SK-N-SH (cell line): ENCODE measurements around the gene KRTAP1-3. TPM values are rescaled to one million over a fixed set of nuclear protein-coding genes. Genes with fewer than 3 reads are reported as not detected.

Source experiments
- CTCF ChIA-PET: fragments of 300-600, 350-600 bp; formaldehyde crosslinking; extraction: SDS; loops from one replicate; lab custom pipeline; 2021; lab: Yijun Ruan, JAX
- POLR2A ChIA-PET: fragments of 350-600 bp; sonication (Branson Sonifier 250); formaldehyde crosslinking; extraction: SDS; loops from one replicate; lab custom pipeline; 2020; ENCODE audit warnings: antibody characterized with exemption, inconsistent platforms; lab: Yijun Ruan, JAX
- DNase-seq: peaks from one replicate; pipeline ENCODE4 v3.0.0; 2012
- H2AFZ ChIP-seq: fragments of 200-600 bp; sonication (generic); 2 replicates; pipeline ENCODE4 v1.8.1; 2016; ENCODE audit warnings: antibody characterized with exemption, mild to moderate bottlenecking, low read depth
- H3F3A ChIP-seq: fragments of 200-600 bp; sonication (generic); replicated peaks from 2 replicates; pipeline ENCODE3; 2016; ENCODE audit warnings: antibody characterized with exemption, mild to moderate bottlenecking; ENCODE audit not compliant: insufficient read depth
- H3K27ac ChIP-seq, 2 experiments: fragments of 200-500 bp in 1 of 2; fragments of 200-600 bp in 1 of 2; sonication (Bioruptor generic) in 1 of 2; sonication (generic), shearing (Covaris generic) in 1 of 2; 2 replicates each; pipeline versions ENCODE4 v1.5.1 to v1.6.1; 2014 to 2016; ENCODE audit warnings: low read depth in 2 of 2, inconsistent platforms in 1 of 2, low read length in 1 of 2, mild to moderate bottlenecking in 1 of 2, mixed read lengths in 1 of 2
- H3K27me3 ChIP-seq: fragments of 200-600 bp; sonication (generic), shearing (Covaris generic); 2 replicates; pipeline ENCODE4 v1.6.1; 2016; ENCODE audit warnings: mixed run types; ENCODE audit not compliant: insufficient read depth
- H3K36me3 ChIP-seq, 2 experiments: fragments of 200-500 bp in 1 of 2; fragments of 200-600 bp in 1 of 2; sonication (Bioruptor generic) in 1 of 2; sonication (generic) in 1 of 2; replicated peaks in 1 of 2; 2 replicates each; pipeline versions ENCODE3 to v1.5.1; 2014 to 2016; ENCODE audit warnings: low read length in 1 of 2, mild to moderate bottlenecking in 1 of 2; ENCODE audit not compliant: insufficient read depth in 2 of 2, control insufficient read depth in 1 of 2
- H3K4me1 ChIP-seq, 2 experiments: fragments of 200-500 bp in 1 of 2; fragments of 200-600 bp in 1 of 2; sonication (Bioruptor generic) in 1 of 2; sonication (generic), shearing (Covaris generic) in 1 of 2; 2 replicates each; pipeline versions ENCODE4 v1.5.1 to v1.6.1; 2014 to 2016; ENCODE audit warnings: low read depth in 1 of 2, low read length in 1 of 2, mixed run types in 1 of 2; ENCODE audit not compliant: insufficient read depth in 2 of 2, control insufficient read depth in 1 of 2
- H3K4me2 ChIP-seq: fragments of 200-600 bp; sonication (generic), shearing (Covaris generic); 2 replicates; pipeline ENCODE4 v1.6.1; 2017; ENCODE audit warnings: mixed run types
- H3K4me3 ChIP-seq, 2 experiments: fragments of 200-500 bp in 1 of 2; fragments of 200-600 bp in 1 of 2; sonication (Bioruptor generic) in 1 of 2; sonication (generic), shearing (Covaris generic) in 1 of 2; 2 replicates each; pipeline versions ENCODE4 v1.5.1 to v1.8.1; 2014 to 2016; ENCODE audit warnings: low read depth in 2 of 2, inconsistent platforms in 1 of 2, low read length in 1 of 2, mild to moderate bottlenecking in 1 of 2, mixed read lengths in 1 of 2, moderate library complexity in 1 of 2
- H3K79me2 ChIP-seq: fragments of 200-600 bp; sonication (generic); 2 replicates; pipeline ENCODE4 v1.8.1; 2017; ENCODE audit warnings: mild to moderate bottlenecking; ENCODE audit not compliant: insufficient read depth
- H3K9ac ChIP-seq: fragments of 200-600 bp; sonication (generic); 2 replicates; pipeline ENCODE4 v1.6.1; 2017; ENCODE audit warnings: mixed run types
- H3K9me2 ChIP-seq: fragments of 200-600 bp; sonication (generic); 2 replicates; pipeline ENCODE4 v1.6.1; 2017; ENCODE audit warnings: mixed run types
- H3K9me3 ChIP-seq: fragments of 200-600 bp; sonication (generic); 2 replicates; pipeline ENCODE4 v1.6.1; 2017; ENCODE audit warnings: mixed run types, mild to moderate bottlenecking, moderate library complexity
- H4K20me1 ChIP-seq: fragments of 200-600 bp; sonication (generic); 2 replicates; pipeline ENCODE4 v1.6.1; 2017; ENCODE audit warnings: mild to moderate bottlenecking, mixed run types; ENCODE audit not compliant: insufficient read depth
- ELF1 ChIP-seq: IDR thresholded peaks from 2 replicates; pipeline ENCODE4 v1.4.0; 2012
- EP300 ChIP-seq, 2 experiments: IDR thresholded peaks; 2 replicates each; pipeline versions ENCODE4 v1.4.0 to v1.6.1; 2012; ENCODE audit warnings: borderline replicate concordance in 1 of 2, low read depth in 1 of 2, low read length in 1 of 2
- EZH2phosphoT487 ChIP-seq: fragments of 200-600 bp; sonication (generic); IDR thresholded peaks from 2 replicates; pipeline ENCODE4 v1.6.1; 2017; ENCODE audit warnings: low read depth, mixed run types, mild to moderate bottlenecking, antibody characterized with exemption, moderate library complexity, borderline replicate concordance
- FOSL2 ChIP-seq: IDR thresholded peaks from 2 replicates; pipeline ENCODE4 v1.4.0; 2012; ENCODE audit warnings: low read depth, mild to moderate bottlenecking, moderate library complexity, borderline replicate concordance
- GATA2 ChIP-seq: sonication (generic); formaldehyde crosslinking; IDR thresholded peaks from 2 replicates; pipeline ENCODE4 v1.5.0; 2020; ENCODE audit warnings: mild to moderate bottlenecking, missing genetic modification reagents
- JUND ChIP-seq: IDR thresholded peaks from 2 replicates; pipeline ENCODE4 v1.4.0; 2012
- MEF2A ChIP-seq: IDR thresholded peaks from 2 replicates; pipeline ENCODE4 v1.4.0; 2012; ENCODE audit warnings: low read depth, borderline replicate concordance
- RCOR1 ChIP-seq: fragments of 150-350 bp; IDR thresholded peaks from 2 replicates; pipeline ENCODE4 v1.6.1; 2017; ENCODE audit warnings: antibody characterized with exemption, low read length
- RXRA ChIP-seq: IDR thresholded peaks from 2 replicates; pipeline ENCODE4 v1.4.0; 2012; ENCODE audit warnings: low read depth, mild to moderate bottlenecking, borderline replicate concordance
- SIN3A ChIP-seq: IDR thresholded peaks from 2 replicates; pipeline ENCODE4 v1.6.1; 2012; ENCODE audit warnings: low read depth, mild to moderate bottlenecking, low read length, moderate library complexity, borderline replicate concordance
- SMC3 ChIP-seq: IDR thresholded peaks from 2 replicates; pipeline ENCODE4 v1.6.1; 2012; ENCODE audit warnings: low read depth, low read length, improper control_type of control experiment
- TEAD4 ChIP-seq: IDR thresholded peaks from 2 replicates; pipeline ENCODE4 v1.4.0; 2012; ENCODE audit warnings: mild to moderate bottlenecking, borderline replicate concordance; ENCODE audit not compliant: insufficient read depth
- USF1 ChIP-seq: IDR thresholded peaks from 2 replicates; pipeline ENCODE4 v1.4.0; 2012; ENCODE audit warnings: low read depth, borderline replicate concordance
- YY1 ChIP-seq: IDR thresholded peaks from 2 replicates; pipeline ENCODE4 v1.4.0; 2012; ENCODE audit warnings: low read depth, mild to moderate bottlenecking
- WGBS: methylation state at CpG from one replicate; pipeline ENCODE4 v1.1.6; 2017; ENCODE audit warnings: low lambda C conversion rate; 5-methylcytosine and 5-hydroxymethylcytosine counted together
- polyA plus RNA-seq, 3 experiments: library from polyadenylated mRNA; depleted of rRNA; stranded (reverse); fragments of >200 nt; gene quantifications; 2 replicates each; pipeline ENCODE4 v1.2.3, GENCODE V29; 2012
- TF ChIP-seq, protein P1 (sequence below): IDR thresholded peaks from 2 replicates; pipeline ENCODE4 v1.6.1; 2012; ENCODE audit warnings: mild to moderate bottlenecking, low read depth, low read length, moderate library complexity
- TF ChIP-seq, protein P2 (sequence below): fragments of 200-600 bp; sonication (generic); IDR thresholded peaks from 2 replicates; pipeline ENCODE4 v1.6.1; 2017; ENCODE audit warnings: antibody characterized with exemption, mild to moderate bottlenecking, moderate library complexity

The KRTAP1-3 gene
- polyA plus RNA-seq, 1 of the 3 experiments (the other 2 are of a cell fraction) = not detected

DNA sequence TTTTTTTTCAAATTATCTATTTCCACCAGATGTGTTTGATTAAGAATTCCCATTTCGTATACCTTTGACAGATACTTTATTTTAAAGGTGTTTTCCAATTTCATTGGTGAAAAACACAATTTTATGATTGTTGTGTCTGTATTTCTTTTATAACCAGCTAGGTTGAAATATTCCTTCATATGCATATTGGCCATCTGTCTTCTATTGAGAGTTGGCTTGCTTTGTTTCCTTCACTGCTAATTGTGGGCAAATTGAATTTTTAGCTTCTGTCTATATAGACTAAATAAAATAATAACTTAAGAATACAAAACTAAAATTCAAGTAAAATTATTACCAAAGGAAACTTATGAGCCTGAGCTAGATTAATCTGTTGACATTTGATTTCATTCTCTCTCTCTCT, 39.6 kb downstream of the KRTAP1-3 start:
- Histone ChIP-seq H3K36me3 (no peaks in the 10 kb centered on the region), H2AFZ (no peak overlapping the region), H3K9me2 (no peaks in the 10 kb centered on the region), H3F3A (no peaks in the 10 kb centered on the region), H3K27ac (no peak overlapping the region), H3K79me2 (no peaks in the 10 kb centered on the region), H3K4me2 (no peak overlapping the region), H3K4me1 (no peaks in the 10 kb centered on the region), H4K20me1 (no peaks in the 10 kb centered on the region), H3K4me3 (no peak overlapping the region), H3K27me3 (peaks cover 39% of the 10 kb centered on the region), H3K9me3 (no peaks in the 10 kb centered on the region), H3K9ac (no peak overlapping the region)
- TF ChIP-seq TEAD4 = no peak
- TF ChIP-seq, protein P1, sequence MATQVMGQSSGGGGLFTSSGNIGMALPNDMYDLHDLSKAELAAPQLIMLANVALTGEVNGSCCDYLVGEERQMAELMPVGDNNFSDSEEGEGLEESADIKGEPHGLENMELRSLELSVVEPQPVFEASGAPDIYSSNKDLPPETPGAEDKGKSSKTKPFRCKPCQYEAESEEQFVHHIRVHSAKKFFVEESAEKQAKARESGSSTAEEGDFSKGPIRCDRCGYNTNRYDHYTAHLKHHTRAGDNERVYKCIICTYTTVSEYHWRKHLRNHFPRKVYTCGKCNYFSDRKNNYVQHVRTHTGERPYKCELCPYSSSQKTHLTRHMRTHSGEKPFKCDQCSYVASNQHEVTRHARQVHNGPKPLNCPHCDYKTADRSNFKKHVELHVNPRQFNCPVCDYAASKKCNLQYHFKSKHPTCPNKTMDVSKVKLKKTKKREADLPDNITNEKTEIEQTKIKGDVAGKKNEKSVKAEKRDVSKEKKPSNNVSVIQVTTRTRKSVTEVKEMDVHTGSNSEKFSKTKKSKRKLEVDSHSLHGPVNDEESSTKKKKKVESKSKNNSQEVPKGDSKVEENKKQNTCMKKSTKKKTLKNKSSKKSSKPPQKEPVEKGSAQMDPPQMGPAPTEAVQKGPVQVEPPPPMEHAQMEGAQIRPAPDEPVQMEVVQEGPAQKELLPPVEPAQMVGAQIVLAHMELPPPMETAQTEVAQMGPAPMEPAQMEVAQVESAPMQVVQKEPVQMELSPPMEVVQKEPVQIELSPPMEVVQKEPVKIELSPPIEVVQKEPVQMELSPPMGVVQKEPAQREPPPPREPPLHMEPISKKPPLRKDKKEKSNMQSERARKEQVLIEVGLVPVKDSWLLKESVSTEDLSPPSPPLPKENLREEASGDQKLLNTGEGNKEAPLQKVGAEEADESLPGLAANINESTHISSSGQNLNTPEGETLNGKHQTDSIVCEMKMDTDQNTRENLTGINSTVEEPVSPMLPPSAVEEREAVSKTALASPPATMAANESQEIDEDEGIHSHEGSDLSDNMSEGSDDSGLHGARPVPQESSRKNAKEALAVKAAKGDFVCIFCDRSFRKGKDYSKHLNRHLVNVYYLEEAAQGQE = no peak
- TF ChIP-seq JUND = no peak
- no peak for TF ChIP-seq EP300 (IDR thresholded peaks at IDR 0.05; ENCODE audit: borderline replicate concordance in 1 of 2, low read depth in 1 of 2, low read length in 1 of 2)
- no peak for TF ChIP-seq ELF1
- TF ChIP-seq GATA2 (CRISPR knock-in tag) = no peak
- no peak for TF ChIP-seq MEF2A
- no peak for TF ChIP-seq EZH2phosphoT487
- no peak for TF ChIP-seq YY1
- TF ChIP-seq, protein P2, sequence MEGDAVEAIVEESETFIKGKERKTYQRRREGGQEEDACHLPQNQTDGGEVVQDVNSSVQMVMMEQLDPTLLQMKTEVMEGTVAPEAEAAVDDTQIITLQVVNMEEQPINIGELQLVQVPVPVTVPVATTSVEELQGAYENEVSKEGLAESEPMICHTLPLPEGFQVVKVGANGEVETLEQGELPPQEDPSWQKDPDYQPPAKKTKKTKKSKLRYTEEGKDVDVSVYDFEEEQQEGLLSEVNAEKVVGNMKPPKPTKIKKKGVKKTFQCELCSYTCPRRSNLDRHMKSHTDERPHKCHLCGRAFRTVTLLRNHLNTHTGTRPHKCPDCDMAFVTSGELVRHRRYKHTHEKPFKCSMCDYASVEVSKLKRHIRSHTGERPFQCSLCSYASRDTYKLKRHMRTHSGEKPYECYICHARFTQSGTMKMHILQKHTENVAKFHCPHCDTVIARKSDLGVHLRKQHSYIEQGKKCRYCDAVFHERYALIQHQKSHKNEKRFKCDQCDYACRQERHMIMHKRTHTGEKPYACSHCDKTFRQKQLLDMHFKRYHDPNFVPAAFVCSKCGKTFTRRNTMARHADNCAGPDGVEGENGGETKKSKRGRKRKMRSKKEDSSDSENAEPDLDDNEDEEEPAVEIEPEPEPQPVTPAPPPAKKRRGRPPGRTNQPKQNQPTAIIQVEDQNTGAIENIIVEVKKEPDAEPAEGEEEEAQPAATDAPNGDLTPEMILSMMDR = no peak
- TF ChIP-seq RCOR1 = no peak
- TF ChIP-seq SIN3A = no peak
- no peak for TF ChIP-seq RXRA
- no peak for TF ChIP-seq SMC3
- TF ChIP-seq FOSL2 = no peak
- no peak for TF ChIP-seq USF1
- CTCF ChIA-PET = interaction anchor here (1.2 kb wide), 1 partner anchor 554 kb away, joined by 3 read pairs; no protein-coding TSS in a partner anchor
- WGBS = 9% methylated on average over 1 of the region's 1 CpG
- DNase-seq = no peak
- POLR2A ChIA-PET = no interaction called here
